WI38 (cell line): ENCODE measurements around the gene INSYN1.
"Not testable (repeated sequence)": the region's sequence is repeated elsewhere in the genome, so short reads cannot be mapped to it uniquely, and the experiment has no call there.

Experiments
- H3K4me3 ChIP-seq: 2 replicates; pipeline ENCODE4 v1.5.1; 2011; ENCODE audit warnings: low read depth, mild to moderate bottlenecking, control low read depth, low read length
- TF ChIP-seq, protein P1 (sequence below): IDR thresholded peaks from 2 replicates; pipeline ENCODE4 v1.5.1; 2012; ENCODE audit warnings: low read depth, mild to moderate bottlenecking, control low read depth, low read length

INSYN1 gene

GRCh38 chr15:73794443-73795133, 41.4 kb upstream of the INSYN1 start:
- TF ChIP-seq, protein P1, sequence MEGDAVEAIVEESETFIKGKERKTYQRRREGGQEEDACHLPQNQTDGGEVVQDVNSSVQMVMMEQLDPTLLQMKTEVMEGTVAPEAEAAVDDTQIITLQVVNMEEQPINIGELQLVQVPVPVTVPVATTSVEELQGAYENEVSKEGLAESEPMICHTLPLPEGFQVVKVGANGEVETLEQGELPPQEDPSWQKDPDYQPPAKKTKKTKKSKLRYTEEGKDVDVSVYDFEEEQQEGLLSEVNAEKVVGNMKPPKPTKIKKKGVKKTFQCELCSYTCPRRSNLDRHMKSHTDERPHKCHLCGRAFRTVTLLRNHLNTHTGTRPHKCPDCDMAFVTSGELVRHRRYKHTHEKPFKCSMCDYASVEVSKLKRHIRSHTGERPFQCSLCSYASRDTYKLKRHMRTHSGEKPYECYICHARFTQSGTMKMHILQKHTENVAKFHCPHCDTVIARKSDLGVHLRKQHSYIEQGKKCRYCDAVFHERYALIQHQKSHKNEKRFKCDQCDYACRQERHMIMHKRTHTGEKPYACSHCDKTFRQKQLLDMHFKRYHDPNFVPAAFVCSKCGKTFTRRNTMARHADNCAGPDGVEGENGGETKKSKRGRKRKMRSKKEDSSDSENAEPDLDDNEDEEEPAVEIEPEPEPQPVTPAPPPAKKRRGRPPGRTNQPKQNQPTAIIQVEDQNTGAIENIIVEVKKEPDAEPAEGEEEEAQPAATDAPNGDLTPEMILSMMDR, result no peak
- no peak overlapping the region for H3K4me3 ChIP-seq

DNA sequence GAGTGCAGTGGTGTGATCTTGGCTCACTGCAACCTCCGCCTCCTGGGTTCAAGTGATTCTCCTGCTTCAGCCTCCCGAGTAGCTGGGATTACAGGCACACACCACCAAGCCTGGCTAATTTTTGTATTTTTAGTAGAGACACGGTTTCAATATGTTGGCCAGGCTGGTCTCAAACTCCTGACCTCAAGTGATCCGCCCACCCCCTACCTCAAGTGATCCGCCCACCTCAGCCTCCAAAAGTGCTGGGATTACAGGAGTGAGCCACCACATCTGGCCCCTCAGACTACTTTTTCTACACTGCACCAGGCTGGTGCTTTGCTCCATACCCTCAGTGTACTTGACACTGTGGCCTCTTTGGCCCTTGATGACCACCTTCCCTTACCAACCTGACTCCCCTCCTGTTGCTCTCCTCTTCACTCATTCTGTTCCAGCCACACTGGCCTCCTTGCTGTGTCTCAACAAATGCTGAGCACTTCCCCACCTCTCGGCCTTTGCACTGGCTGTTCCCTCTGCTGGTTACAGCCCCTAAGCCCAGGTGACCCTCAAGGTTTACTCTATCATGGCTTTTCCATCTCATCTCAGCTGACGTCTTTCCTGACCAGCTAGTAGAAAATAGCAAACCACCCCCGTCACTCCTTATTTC, 39.9 kb upstream of the INSYN1 start:
- not testable (repeated sequence) for H3K4me3 ChIP-seq

- H3K4me3 ChIP-seq, result no peak overlapping the region
- TF ChIP-seq, protein P1, result no peak
Measured at GRCh38 chr15:73792415-73792814, 39.3 kb upstream of the INSYN1 start.

GRCh38 chr15:73789521-73790240, 36.5 kb upstream of the INSYN1 start:
- TF ChIP-seq, protein P1, result no peak
- H3K4me3 ChIP-seq, result no peak overlapping the region

- TF ChIP-seq, protein P1, result no peak
- H3K4me3 ChIP-seq, result no peak overlapping the region
Measured at GRCh38 chr15:73787621-73788020, 34.5 kb upstream of the INSYN1 start.

DNA sequence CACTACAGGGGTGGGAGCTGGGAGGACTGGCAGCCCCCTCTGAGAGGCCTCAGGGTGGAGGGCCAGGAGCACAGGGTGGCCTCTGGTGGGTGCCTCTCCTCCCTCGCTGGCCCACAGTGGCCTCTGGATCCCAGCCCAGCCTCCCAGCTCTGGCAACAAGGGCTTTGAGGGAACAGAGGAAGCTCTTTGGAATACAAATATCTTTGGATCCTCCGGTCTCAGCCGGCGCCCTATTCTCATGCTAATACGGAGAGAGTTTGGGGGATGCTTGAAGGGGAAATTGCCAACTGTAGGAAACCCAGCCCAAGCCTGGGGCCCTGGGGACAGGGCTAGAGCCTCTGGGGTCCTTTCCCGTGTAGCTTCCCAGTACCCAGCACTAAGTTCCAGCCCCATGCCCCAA, 33.4 kb upstream of the INSYN1 start:
- TF ChIP-seq, protein P1, result no peak

GRCh38 chr15:73785256-73786014, 32.3 kb upstream of the INSYN1 start:
- H3K4me3 ChIP-seq, result not testable (repeated sequence)

More for the DNA sequence above, 33.4 kb upstream of the INSYN1 start:
- no peak overlapping the region for H3K4me3 ChIP-seq

DNA sequence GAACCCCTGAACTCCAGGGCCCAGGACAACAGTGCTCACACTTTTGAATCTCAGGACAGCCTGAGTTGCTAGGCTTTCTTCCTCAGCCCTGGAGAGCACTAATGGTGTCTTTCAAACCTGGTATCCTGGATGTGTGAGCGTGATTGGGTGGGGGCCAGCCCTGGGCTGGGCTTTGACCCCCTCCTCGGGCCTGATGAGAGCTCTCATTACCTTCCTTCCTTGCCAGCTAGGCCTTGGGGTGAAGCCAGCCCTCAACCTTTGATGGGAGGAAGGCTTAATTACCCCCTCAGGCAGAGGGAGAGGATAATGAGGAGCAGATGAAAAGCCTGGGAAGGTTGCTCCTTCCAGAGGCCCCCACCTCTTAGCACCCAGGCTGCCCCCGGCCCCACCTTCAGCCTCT, 31.1 kb upstream of the INSYN1 start:
- TF ChIP-seq, protein P1, result no peak
- H3K4me3 ChIP-seq, result no peak overlapping the region
